Mononuclear cell (primary cell): ENCODE data around the gene KRTAP4-16. TPM values are rescaled to one million over a fixed set of nuclear protein-coding genes. Genes with fewer than 3 reads are reported as not detected.
"Not testable (repeated sequence)": the region's sequence is repeated elsewhere in the genome, so short reads cannot be mapped to it uniquely, and the experiment has no call there.

Source experiments
- H3K27me3 ChIP-seq: 2 replicates; pipeline ENCODE4 v1.6.0; 2011; ENCODE audit warnings: low read length, control low read depth; ENCODE audit not compliant: insufficient read depth
- H3K4me1 ChIP-seq: 2 replicates; pipeline ENCODE4 v1.5.1; 2011; ENCODE audit warnings: mild to moderate bottlenecking, low read length, control low read depth; ENCODE audit not compliant: insufficient read depth
- H3K4me3 ChIP-seq: 2 replicates; pipeline ENCODE4 v1.5.1; 2011; ENCODE audit warnings: mild to moderate bottlenecking, low read length, moderate library complexity
- H3K9me3 ChIP-seq: 2 replicates; pipeline ENCODE4 v1.5.1; 2011; ENCODE audit warnings: low read depth, mild to moderate bottlenecking, control low read depth, low read length
- total RNA-seq: library from RNA; depleted of rRNA; stranded (reverse); fragments of >200 nt; gene quantifications from one replicate; pipeline ENCODE4 v1.2.3, GENCODE V29; 2012

Gene KRTAP4-16
- total RNA-seq, 1 donor: not detected

- not testable (repeated sequence) for H3K4me1 ChIP-seq, H3K4me3 ChIP-seq, H3K27me3 ChIP-seq, H3K9me3 ChIP-seq
These were observed 2.5 kb upstream of the KRTAP4-16 start for GRCh38 chr17:41104386-41105038.

GRCh38 chr17:41103896-41104295, 1.9 kb upstream of the KRTAP4-16 start:
- no peaks in the 10 kb centered on the region for H3K27me3 ChIP-seq
- H3K4me3 ChIP-seq: no peak overlapping the region
- H3K4me1 ChIP-seq: peaks cover 8% of the 10 kb centered on the region
- no peaks in the 10 kb centered on the region for H3K9me3 ChIP-seq

GRCh38 chr17:41099682-41100480, 2.1 kb downstream of the KRTAP4-16 start:
- not testable (repeated sequence) for H3K4me3 ChIP-seq, H3K9me3 ChIP-seq, H3K4me1 ChIP-seq, H3K27me3 ChIP-seq

- no peaks in the 10 kb centered on the region for H3K27me3 ChIP-seq
- no peaks in the 10 kb centered on the region for H3K4me1 ChIP-seq
- no peak overlapping the region for H3K4me3 ChIP-seq
- H3K9me3 ChIP-seq: no peaks in the 10 kb centered on the region
These were observed 3.5 kb downstream of the KRTAP4-16 start for GRCh38 chr17:41098481-41098880.

- Histone ChIP-seq H3K9me3 (no peaks in the 10 kb centered on the region), H3K27me3 (no peaks in the 10 kb centered on the region), H3K4me3 (no peak within 1 kb of the TSS), H3K4me1 (no peaks in the 10 kb centered on the region)
These were observed 4.0 kb downstream of the KRTAP4-16 start, which contains the start of gene KRTAP4-8 for GRCh38 chr17:41098042-41098441. Gene KRTAP4-8, minus strand, starts transcription at chr17:41098142. Its CDS starts 58 bp downstream, at chr17:41098084.

- no peaks in the 10 kb centered on the region for H3K4me1 ChIP-seq
- H3K9me3 ChIP-seq: no peaks in the 10 kb centered on the region
- no peak overlapping the region for H3K4me3 ChIP-seq
- H3K27me3 ChIP-seq: no peaks in the 10 kb centered on the region
These were observed 6.0 kb downstream of the KRTAP4-16 start for GRCh38 chr17:41096055-41096454.

- not testable (repeated sequence) for H3K27me3 ChIP-seq, H3K4me3 ChIP-seq, H3K4me1 ChIP-seq, H3K9me3 ChIP-seq
These were observed 13.2 kb downstream of the KRTAP4-16 start for GRCh38 chr17:41088760-41089352.

- H3K9me3 ChIP-seq, H3K4me1 ChIP-seq, H3K4me3 ChIP-seq, H3K27me3 ChIP-seq: not testable (repeated sequence)
These were observed 17.7 kb downstream of the KRTAP4-16 start, which contains the start of gene KRTAP4-7 for GRCh38 chr17:41084100-41084856. Gene KRTAP4-7, plus strand, starts transcription at chr17:41084150. Its CDS starts 57 bp downstream, at chr17:41084207.

- H3K4me3 ChIP-seq, H3K9me3 ChIP-seq, H3K27me3 ChIP-seq, H3K4me1 ChIP-seq: not testable (repeated sequence)
These were observed 18.6 kb downstream of the KRTAP4-16 start for GRCh38 chr17:41083427-41083826.

- Histone ChIP-seq H3K4me1 (no peaks in the 10 kb centered on the region), H3K4me3 (no peak overlapping the region), H3K9me3 (no peaks in the 10 kb centered on the region), H3K27me3 (no peaks in the 10 kb centered on the region)
These were observed 19.4 kb downstream of the KRTAP4-16 start for GRCh38 chr17:41082626-41083025.

GRCh38 chr17:41076788-41077187, 25.2 kb downstream of the KRTAP4-16 start:
- H3K4me3 ChIP-seq: no peak overlapping the region
- H3K9me3 ChIP-seq: no peaks in the 10 kb centered on the region
- H3K4me1 ChIP-seq: no peaks in the 10 kb centered on the region

GRCh38 chr17:41073676-41074075, 28.3 kb downstream of the KRTAP4-16 start:
- H3K9me3 ChIP-seq: no peaks in the 10 kb centered on the region
- H3K4me1 ChIP-seq: no peaks in the 10 kb centered on the region
- H3K27me3 ChIP-seq: peaks cover 3% of the 10 kb centered on the region
- H3K4me3 ChIP-seq: no peak overlapping the region

More at GRCh38 chr17:41076788-41077187, 25.2 kb downstream of the KRTAP4-16 start:
- peaks cover 3% of the 10 kb centered on the region for H3K27me3 ChIP-seq

- H3K4me3 ChIP-seq: no peak overlapping the region
- H3K27me3 ChIP-seq: no peaks in the 10 kb centered on the region
- no peaks in the 10 kb centered on the region for H3K4me1 ChIP-seq
- H3K9me3 ChIP-seq: no peaks in the 10 kb centered on the region
These were observed 30.2 kb downstream of the KRTAP4-16 start for GRCh38 chr17:41071606-41072360.

GRCh38 chr17:41069031-41069430, 33.0 kb downstream of the KRTAP4-16 start:
- Histone ChIP-seq H3K4me3 (no peak overlapping the region), H3K9me3 (no peaks in the 10 kb centered on the region), H3K27me3 (no peaks in the 10 kb centered on the region), H3K4me1 (no peaks in the 10 kb centered on the region)
